ENCODE data around the gene ZNF440.
A peak's percentile ranks its signal among the peaks of the same experiment; 100 is the strongest.

The ZNF440 gene

DNA sequence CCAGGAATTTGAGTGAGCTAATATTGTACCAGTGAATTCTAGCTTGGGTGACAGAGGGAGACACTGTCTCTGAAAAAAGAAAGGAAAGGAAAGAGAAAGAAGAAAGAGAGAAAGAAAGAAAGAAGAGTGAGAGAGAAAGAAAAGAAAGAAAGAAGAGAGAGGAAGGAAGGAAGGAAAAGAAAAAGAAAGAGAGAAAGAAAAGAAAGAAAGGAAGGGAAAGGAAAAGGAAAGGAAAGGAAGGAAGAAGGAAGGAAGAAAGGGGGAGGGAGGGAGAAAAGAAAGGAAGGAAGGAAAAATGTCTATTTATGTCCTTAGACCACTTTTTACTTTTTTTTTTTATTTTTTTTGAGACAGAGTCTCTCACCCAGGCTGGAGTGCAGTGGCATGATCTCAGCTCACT lies 21.1 kb upstream of the ZNF440 start:
- TF ChIP-seq TOX (CRISPR knock-in tag; IDR thresholded peaks at IDR 0.05; ENCODE audit: borderline replicate concordance): no peak
- no peak for TF ChIP-seq RARB (CRISPR knock-in tag; IDR thresholded peaks at IDR 0.05)
- TF ChIP-seq, protein P1, sequence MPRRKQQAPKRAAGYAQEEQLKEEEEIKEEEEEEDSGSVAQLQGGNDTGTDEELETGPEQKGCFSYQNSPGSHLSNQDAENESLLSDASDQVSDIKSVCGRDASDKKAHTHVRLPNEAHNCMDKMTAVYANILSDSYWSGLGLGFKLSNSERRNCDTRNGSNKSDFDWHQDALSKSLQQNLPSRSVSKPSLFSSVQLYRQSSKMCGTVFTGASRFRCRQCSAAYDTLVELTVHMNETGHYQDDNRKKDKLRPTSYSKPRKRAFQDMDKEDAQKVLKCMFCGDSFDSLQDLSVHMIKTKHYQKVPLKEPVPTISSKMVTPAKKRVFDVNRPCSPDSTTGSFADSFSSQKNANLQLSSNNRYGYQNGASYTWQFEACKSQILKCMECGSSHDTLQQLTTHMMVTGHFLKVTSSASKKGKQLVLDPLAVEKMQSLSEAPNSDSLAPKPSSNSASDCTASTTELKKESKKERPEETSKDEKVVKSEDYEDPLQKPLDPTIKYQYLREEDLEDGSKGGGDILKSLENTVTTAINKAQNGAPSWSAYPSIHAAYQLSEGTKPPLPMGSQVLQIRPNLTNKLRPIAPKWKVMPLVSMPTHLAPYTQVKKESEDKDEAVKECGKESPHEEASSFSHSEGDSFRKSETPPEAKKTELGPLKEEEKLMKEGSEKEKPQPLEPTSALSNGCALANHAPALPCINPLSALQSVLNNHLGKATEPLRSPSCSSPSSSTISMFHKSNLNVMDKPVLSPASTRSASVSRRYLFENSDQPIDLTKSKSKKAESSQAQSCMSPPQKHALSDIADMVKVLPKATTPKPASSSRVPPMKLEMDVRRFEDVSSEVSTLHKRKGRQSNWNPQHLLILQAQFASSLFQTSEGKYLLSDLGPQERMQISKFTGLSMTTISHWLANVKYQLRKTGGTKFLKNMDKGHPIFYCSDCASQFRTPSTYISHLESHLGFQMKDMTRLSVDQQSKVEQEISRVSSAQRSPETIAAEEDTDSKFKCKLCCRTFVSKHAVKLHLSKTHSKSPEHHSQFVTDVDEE (CRISPR knock-in tag; IDR thresholded peaks at IDR 0.05): no peak
- ATAC-seq: no peak

GRCh38 chr19:11797491-11797890 lies 16.6 kb upstream of the ZNF440 start:
- peak; percentile 85 for ATAC-seq
- TF ChIP-seq, protein P2, sequence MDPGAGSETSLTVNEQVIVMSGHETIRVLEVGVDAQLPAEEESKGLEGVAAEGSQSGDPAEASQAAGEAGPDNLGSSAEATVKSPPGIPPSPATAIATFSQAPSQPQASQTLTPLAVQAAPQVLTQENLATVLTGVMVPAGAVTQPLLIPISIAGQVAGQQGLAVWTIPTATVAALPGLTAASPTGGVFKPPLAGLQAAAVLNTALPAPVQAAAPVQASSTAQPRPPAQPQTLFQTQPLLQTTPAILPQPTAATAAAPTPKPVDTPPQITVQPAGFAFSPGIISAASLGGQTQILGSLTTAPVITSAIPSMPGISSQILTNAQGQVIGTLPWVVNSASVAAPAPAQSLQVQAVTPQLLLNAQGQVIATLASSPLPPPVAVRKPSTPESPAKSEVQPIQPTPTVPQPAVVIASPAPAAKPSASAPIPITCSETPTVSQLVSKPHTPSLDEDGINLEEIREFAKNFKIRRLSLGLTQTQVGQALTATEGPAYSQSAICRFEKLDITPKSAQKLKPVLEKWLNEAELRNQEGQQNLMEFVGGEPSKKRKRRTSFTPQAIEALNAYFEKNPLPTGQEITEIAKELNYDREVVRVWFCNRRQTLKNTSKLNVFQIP (CRISPR knock-in tag; IDR thresholded peaks at IDR 0.05; ENCODE audit: borderline replicate concordance, low read depth): no peak
- TF ChIP-seq SNAI2 (CRISPR knock-in tag; IDR thresholded peaks at IDR 0.05) (peak; percentile 80; the same call in 1 of the 2 replicates), TCF4 (CRISPR knock-in tag; IDR thresholded peaks at IDR 0.05; ENCODE audit: borderline replicate concordance) (peak; percentile 46; the same call in 1 of the 2 replicates)

GRCh38 chr19:11798391-11799330 lies 15.4 kb upstream of the ZNF440 start, which contains the start of gene ZNF491:
Gene ZNF491, plus strand, starts transcription at chr19:11798523. Its CDS starts 7,431 bp downstream, at chr19:11805954.
- peak; percentile 99 for ATAC-seq
- TF ChIP-seq, protein P2 (CRISPR knock-in tag; IDR thresholded peaks at IDR 0.05; ENCODE audit: borderline replicate concordance, low read depth): no peak
- no peak for TF ChIP-seq CREB5 (CRISPR knock-in tag; IDR thresholded peaks at IDR 0.05; ENCODE audit: low read depth)
- TF ChIP-seq CSDC2 (CRISPR knock-in tag; IDR thresholded peaks at IDR 0.05): no peak
- TF ChIP-seq ESRRG (CRISPR knock-in tag; IDR thresholded peaks at IDR 0.05): no peak
- no peak for TF ChIP-seq ZC3H10 (CRISPR knock-in tag; IDR thresholded peaks at IDR 0.05)
- TF ChIP-seq, protein P3, sequence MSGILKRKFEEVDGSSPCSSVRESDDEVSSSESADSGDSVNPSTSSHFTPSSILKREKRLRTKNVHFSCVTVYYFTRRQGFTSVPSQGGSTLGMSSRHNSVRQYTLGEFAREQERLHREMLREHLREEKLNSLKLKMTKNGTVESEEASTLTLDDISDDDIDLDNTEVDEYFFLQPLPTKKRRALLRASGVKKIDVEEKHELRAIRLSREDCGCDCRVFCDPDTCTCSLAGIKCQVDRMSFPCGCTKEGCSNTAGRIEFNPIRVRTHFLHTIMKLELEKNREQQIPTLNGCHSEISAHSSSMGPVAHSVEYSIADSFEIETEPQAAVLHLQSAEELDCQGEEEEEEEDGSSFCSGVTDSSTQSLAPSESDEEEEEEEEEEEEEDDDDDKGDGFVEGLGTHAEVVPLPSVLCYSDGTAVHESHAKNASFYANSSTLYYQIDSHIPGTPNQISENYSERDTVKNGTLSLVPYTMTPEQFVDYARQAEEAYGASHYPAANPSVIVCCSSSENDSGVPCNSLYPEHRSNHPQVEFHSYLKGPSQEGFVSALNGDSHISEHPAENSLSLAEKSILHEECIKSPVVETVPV (CRISPR knock-in tag; IDR thresholded peaks at IDR 0.05): no peak
- no peak for TF ChIP-seq BACH2 (CRISPR knock-in tag; IDR thresholded peaks at IDR 0.05; ENCODE audit: borderline replicate concordance)
- no peak for TF ChIP-seq OSR1 (CRISPR knock-in tag; IDR thresholded peaks at IDR 0.05)
- TF ChIP-seq, protein P1 (CRISPR knock-in tag; IDR thresholded peaks at IDR 0.05): no peak
- no peak for TF ChIP-seq ARNTL (CRISPR knock-in tag; IDR thresholded peaks at IDR 0.05; ENCODE audit: borderline replicate concordance, low read depth)
- no peak for TF ChIP-seq RARB (CRISPR knock-in tag; IDR thresholded peaks at IDR 0.05)
